GM12874 (cell line): ENCODE measurements around the gene C1orf174.

ENCODE experiments used
- TF ChIP-seq, protein P1 (sequence below): IDR thresholded peaks from 2 replicates; pipeline ENCODE4 v1.5.1; 2011; ENCODE audit warnings: low read depth, mild to moderate bottlenecking, control low read depth, low read length, moderate library complexity; ENCODE audit not compliant: insufficient read depth

Gene C1orf174

DNA sequence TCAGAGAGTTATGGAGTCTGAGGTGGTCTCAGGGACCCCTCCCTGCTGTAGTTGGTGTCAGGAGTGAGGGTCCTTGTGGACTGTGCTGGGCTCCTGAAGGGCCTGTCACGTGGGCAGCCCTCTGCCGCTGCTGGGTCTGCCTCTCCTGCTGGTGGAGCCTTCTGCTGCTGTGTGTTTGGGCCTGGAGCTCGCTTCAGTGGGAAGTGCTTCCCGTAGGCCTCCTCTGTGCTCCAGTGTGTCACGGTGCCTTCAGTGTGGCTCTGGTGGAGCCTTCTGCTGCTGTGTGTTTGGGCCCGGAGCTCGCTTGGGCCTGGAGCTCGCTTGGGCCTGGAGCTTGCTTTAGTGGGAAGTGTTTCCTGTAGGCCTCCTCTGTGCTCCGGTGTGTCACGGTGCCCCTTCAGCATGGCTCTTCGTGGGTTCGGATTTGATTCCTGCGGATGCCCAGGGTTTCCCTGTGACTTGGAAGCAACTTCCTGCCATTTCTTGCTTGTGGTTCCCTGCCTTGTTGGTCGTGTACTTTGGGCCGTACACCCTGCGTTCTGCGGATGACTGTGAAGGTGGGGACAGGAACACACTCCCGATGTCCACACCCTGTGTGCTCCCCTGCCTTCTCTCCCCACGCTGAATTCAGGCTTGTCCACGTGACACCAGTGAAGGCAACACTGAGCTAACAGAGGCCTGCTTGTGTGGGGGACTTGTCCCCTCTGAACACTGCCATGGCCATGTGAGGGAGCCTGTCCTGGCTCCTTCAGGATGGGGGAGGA, 19.5 kb downstream of the C1orf174 start:
- TF ChIP-seq, protein P1, sequence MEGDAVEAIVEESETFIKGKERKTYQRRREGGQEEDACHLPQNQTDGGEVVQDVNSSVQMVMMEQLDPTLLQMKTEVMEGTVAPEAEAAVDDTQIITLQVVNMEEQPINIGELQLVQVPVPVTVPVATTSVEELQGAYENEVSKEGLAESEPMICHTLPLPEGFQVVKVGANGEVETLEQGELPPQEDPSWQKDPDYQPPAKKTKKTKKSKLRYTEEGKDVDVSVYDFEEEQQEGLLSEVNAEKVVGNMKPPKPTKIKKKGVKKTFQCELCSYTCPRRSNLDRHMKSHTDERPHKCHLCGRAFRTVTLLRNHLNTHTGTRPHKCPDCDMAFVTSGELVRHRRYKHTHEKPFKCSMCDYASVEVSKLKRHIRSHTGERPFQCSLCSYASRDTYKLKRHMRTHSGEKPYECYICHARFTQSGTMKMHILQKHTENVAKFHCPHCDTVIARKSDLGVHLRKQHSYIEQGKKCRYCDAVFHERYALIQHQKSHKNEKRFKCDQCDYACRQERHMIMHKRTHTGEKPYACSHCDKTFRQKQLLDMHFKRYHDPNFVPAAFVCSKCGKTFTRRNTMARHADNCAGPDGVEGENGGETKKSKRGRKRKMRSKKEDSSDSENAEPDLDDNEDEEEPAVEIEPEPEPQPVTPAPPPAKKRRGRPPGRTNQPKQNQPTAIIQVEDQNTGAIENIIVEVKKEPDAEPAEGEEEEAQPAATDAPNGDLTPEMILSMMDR: no peak

DNA sequence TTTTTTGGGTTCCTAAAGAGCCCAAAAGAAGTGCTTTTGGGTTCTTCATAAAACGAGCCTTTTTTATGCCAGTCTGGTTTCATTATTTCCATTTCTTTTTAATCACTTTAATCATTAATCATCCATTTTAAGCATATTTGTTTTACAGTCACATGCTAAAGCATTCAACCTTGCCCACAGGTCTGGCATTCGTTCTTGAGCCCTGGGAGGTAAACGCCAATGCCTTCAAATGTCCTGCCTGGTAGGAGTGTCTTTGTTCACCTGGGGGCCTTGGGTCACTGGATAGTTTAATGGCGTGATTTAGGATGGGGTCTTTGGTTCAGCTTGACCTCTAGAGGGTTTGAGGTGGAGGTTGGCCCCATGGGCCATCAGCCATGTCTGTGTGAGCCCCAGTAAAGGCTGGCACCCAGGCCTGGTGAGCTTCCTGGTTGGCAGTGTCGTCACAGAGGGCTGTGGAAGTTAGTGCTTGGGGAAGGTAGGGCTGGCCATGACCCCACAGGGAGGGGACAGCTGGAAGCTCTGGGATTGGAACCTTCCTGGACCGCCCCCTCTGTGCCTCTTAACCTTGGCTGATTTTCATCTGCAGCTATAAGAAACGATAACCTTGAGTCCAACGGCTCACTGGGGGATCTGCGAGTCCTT, 20.2 kb downstream of the C1orf174 start:
- TF ChIP-seq, protein P1: no peak

DNA sequence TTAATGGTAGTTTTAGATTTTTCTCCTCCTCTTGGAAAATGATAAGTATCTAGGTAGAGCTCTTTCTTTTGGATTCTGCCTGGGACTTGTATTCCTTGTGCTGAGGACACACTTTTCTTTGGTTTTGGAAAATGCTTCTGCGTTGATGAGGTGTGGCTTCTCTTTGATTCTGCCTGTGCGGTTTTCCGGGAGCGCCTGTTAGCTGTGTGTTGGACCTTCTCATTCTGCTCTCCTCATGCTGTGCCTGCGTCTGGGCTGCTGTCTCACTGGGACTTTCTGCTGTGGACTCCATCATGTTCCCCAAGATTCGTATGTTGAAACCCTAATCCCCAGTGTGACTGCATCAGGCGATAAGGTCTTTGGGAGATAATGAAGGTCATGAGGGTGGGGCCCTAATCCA, 21.0 kb downstream of the C1orf174 start:
- TF ChIP-seq, protein P1: no peak

DNA sequence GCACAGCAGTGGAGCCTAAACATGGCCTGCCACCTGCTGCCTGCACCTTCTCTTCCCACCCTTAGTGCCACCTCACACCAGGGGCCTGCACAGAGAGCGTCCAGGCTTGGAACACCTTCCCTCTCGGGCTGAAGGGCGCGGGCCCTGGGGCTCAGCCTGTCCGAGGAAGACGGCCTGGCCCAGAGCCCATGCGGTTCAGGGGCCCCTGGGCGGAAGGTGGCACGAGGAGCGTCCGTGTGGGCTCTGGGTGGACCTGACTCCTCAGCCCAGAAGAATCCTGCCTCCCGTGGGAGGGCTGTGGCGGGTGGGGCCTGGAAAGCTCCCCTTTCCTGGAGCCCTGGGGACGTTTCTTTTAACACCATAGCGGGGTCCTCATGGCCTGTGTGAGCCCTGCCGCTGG, 23.4 kb downstream of the C1orf174 start:
- TF ChIP-seq, protein P1: no peak

DNA sequence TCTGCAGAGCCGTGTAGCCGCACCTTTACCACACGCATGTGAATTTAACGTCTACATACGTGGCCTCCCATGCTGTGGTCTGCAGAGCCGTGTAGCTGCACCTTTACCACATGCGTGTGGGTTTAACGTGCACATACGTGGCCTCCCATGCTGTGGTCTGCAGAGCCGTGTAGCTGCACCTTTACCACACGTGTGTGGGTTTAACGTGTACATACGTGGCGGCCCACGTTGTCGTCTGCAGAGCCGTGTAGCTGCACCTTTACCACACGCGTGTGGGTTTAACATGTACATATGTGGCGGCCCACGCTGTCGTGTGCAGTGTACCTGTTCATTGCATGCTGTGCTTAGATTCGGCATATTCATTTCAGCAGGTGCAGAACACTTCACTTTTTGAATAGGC, 25.3 kb downstream of the C1orf174 start:
- TF ChIP-seq, protein P1: no peak

DNA sequence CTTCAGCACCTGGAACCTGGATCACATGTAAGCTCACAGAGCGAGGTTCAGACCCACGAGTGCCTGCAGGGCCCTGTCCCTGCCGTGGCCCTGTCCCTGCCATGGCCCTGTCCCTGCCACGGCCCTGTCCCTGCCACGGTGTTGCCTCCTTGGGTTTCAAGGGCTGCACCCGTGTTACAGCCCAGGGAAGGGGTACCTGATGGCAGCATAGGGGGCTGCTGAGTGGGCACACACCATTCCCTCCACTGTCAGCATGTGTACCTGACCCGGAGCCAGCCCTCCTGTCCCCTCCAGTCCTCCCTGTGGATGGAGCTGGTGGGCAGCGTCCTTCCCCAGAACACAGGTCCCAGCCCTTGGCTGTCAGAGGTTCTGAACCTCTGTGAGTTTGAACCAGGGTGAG, 27.5 kb downstream of the C1orf174 start:
- TF ChIP-seq, protein P1: no peak

DNA sequence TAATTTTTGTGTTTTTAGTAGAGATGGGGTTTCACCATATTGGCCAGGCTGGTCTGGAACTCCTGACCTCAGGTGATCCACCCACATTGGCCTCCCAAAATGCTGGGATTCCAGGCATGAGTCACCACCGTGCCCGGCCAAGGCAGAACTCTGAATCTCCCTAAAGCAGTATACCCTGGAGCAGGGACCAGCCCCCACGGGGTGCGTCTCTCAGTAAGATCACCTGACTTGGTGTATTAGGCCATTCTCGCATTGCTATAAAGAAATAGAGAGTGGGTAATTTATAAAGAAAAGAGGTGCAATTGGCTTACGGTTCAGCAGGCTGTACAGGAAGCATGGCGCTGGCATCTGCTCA, 28.6 kb downstream of the C1orf174 start:
- TF ChIP-seq, protein P1: no peak
